ENCODE measurements around the gene TRPV4.

DNA sequence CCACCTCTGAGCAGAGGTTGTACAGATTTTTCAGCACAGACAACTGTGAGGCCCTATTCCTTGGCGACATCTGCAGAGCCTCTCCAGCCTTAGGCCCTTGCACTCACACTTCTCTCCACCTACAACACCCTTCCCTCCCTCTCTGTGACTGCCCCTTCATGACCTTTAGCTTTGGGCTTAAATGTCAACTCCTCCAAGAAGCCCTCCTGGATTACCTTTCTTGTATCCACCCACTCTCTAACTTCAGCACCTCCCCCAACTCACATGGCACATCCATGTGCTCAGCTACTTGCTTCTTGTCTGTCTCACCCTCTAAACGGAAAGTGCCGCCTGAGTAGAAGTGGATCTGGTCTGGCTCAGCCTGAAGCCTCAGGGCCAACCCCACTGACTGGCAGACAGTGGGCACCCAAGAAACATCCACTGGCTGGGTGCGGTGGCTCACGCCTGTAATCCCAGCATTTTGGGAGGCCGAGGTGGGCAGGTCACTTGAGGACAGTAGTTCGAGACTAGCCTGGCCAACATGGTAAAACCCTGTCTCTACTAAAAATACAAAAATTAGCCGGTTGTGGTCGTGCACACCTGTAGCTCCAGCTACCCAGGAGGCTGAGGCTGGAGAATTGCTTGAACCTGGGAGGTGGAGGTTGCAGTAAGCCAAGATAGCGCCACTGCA is 22.1 kb downstream of the TRPV4 start:
- TF ChIP-seq CTCF (IDR thresholded peaks at IDR 0.05): no peak
- no peak for TF ChIP-seq POLR2A (IDR thresholded peaks at IDR 0.05)
- no peak for TF ChIP-seq POLR2AphosphoS5 (IDR thresholded peaks at IDR 0.05)
- TF ChIP-seq EP300 (IDR thresholded peaks at IDR 0.05): no peak
